Caco-2 (cell line): ENCODE results near the gene RIPK3. TPM values are rescaled to one million over a fixed set of nuclear protein-coding genes. Genes with fewer than 3 reads are reported as not detected.

Experiments
- BruUV-seq: library from RNA; stranded (reverse); fragments of 400-500 nt; replicated peaks from 2 replicates; lab custom pipeline; 2021; lab: Mats Ljungman, UMichigan
- CTCF ChIA-PET: fragments of 300-600 bp; sonication (Branson Sonifier 250); formaldehyde crosslinking; loops from one replicate; lab custom pipeline; 2022; ENCODE audit warnings: antibody characterized with exemption; lab: Charles Lee
- POLR2A ChIA-PET: fragments of 300-600 bp; sonication (Branson Sonifier 250); formaldehyde crosslinking; loops from one replicate; lab custom pipeline; 2022; ENCODE audit warnings: antibody characterized with exemption; lab: Charles Lee
- DNase-seq, 2 experiments: peaks; one replicate each; pipeline versions ENCODE4 v3.0.0 to v3.0.0-alpha.2; 2020 to 2022
- H3K27me3 ChIP-seq: replicated peaks from 2 replicates; pipeline ENCODE4 v1.6.0; 2011; ENCODE audit warnings: low read length; ENCODE audit not compliant: control insufficient read depth, insufficient read depth
- H3K36me3 ChIP-seq: 2 replicates; pipeline ENCODE4 v1.5.1; 2011; ENCODE audit warnings: low read length; ENCODE audit not compliant: control insufficient read depth, insufficient read depth
- H3K4me1 ChIP-seq: fragments of 250-450 bp; sonication (Bioruptor Pico); 2 replicates; pipeline ENCODE4 v1.5.1; 2020; ENCODE audit warnings: mild to moderate bottlenecking
- H3K4me3 ChIP-seq: 2 replicates; pipeline ENCODE4 v1.5.1; 2011; ENCODE audit warnings: low read depth, mild to moderate bottlenecking, control low read depth, low read length
- H3K9me3 ChIP-seq: fragments of 250-450 bp; sonication (Bioruptor Pico); 2 replicates; pipeline ENCODE4 v1.5.1; 2020; ENCODE audit warnings: mild to moderate bottlenecking, moderate library complexity
- H3K27ac Mint-ChIP-seq: one replicate; pipeline ENCODE4 v1.8.0; 2022; ENCODE audit warnings: mixed read lengths; ENCODE audit not compliant: unreplicated experiment
- H3K27me3 Mint-ChIP-seq: one replicate; pipeline ENCODE4 v1.8.0; 2022; ENCODE audit warnings: mixed read lengths; ENCODE audit not compliant: insufficient read depth, unreplicated experiment
- H3K36me3 Mint-ChIP-seq: one replicate; pipeline ENCODE4 v1.8.0; 2022; ENCODE audit warnings: mild to moderate bottlenecking, mixed read lengths; ENCODE audit not compliant: insufficient read depth, unreplicated experiment
- H3K4me1 Mint-ChIP-seq: one replicate; pipeline ENCODE4 v1.8.0; 2022; ENCODE audit warnings: low read depth, mixed read lengths; ENCODE audit not compliant: unreplicated experiment
- H3K4me3 Mint-ChIP-seq: one replicate; pipeline ENCODE4 v1.8.0; 2022; ENCODE audit warnings: mild to moderate bottlenecking, moderate library complexity, mixed read lengths; ENCODE audit not compliant: unreplicated experiment
- H3K9me3 Mint-ChIP-seq: one replicate; pipeline ENCODE4 v1.8.0; 2022; ENCODE audit warnings: mixed read lengths; ENCODE audit not compliant: unreplicated experiment
- CTCF ChIP-seq, 2 experiments: fragments of 200-600 bp in 1 of 2; IDR thresholded peaks; 1 replicate in 1 of 2; 2 replicates in 1 of 2; pipeline versions ENCODE4 v1.5.1 to v1.8.0; 2011 to 2022; ENCODE audit warnings: antibody characterized with exemption in 1 of 2, control low read depth in 1 of 2, inconsistent platforms in 1 of 2, low read depth in 1 of 2, low read length in 1 of 2, mild to moderate bottlenecking in 1 of 2, moderate library complexity in 1 of 2; ENCODE audit not compliant: insufficient read depth in 1 of 2, severe bottlenecking in 1 of 2, unreplicated experiment in 1 of 2
- intact Hi-C: fragments of 100-400 bp; cut with micrococcal nuclease; formaldehyde crosslinking; loops from one replicate; pipeline ENCODE4 v1.10.0; 2022; ENCODE audit not compliant: unreplicated experiment
- total RNA-seq: library from RNA; stranded (reverse); gene quantifications from 2 replicates; pipeline ENCODE4 v1.2.3, GENCODE V29; 2022

The RIPK3 gene
- total RNA-seq, 1 experiment from 2014 or later, result 1.5 TPM

DNA sequence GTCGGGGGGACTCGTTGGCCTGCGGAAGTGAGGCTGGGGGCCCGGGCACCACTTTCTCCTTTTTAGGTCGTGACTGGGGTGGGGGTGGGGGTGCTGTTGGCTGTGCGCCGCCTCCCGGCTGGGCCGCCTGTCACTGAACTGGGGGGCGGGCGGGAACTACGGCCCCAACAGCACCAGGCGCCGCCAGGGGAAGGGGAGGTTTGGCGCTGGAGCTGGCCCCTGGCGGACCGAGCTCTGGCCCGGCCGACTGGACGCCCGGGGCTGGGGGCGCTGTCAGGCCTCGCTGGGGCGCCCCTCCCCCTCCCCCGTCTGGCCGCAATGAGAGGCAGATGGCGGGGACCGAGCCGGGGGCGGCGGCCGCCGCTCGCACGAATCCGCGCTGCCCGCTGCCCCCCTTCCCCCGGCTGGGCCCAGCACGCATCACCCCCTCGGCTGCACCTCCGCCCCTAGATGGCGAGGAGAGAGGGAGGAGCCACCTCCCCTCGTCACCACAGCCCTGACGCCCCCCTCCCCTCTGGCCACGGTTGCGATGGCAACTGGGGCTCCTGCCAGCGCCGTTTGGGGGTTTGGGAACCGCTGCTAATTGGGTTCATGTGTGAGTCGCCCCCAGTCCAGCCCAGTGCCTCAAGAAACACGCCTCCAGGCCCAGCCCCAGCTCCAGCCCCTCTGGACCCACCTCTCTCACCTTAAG lies 28.9 kb upstream of the RIPK3 start:
- no peak overlapping the region for H3K27ac Mint-ChIP-seq
- peaks cover 13% of the 10 kb centered on the region for H3K4me1 Mint-ChIP-seq
- H3K4me3 Mint-ChIP-seq, result peak overlapping the region; percentile 6
- POLR2A ChIA-PET, result no interaction called here
- Histone ChIP-seq H3K36me3 (no peaks in the 10 kb centered on the region), H3K4me1 (peaks cover 4% of the 10 kb centered on the region; the same call in 1 of the 2 replicates), H3K4me3 (no peak overlapping the region), H3K27me3 (no peaks in the 10 kb centered on the region), H3K9me3 (no peaks in the 10 kb centered on the region)
- H3K9me3 Mint-ChIP-seq, result no peaks in the 10 kb centered on the region
- H3K27me3 Mint-ChIP-seq, result no peaks in the 10 kb centered on the region
- no TSS peak for BruUV-seq
- no peaks in the 10 kb centered on the region for H3K36me3 Mint-ChIP-seq
- no peak for TF ChIP-seq CTCF (IDR thresholded peaks at IDR 0.05; ENCODE audit: insufficient read depth in 1 of 2, low read depth in 1 of 2, low read length in 1 of 2, severe bottlenecking in 1 of 2, unreplicated experiment in 1 of 2)
- CTCF ChIA-PET, result no interaction called here
- no peak for DNase-seq
- intact Hi-C loops, result no loop called here

DNA sequence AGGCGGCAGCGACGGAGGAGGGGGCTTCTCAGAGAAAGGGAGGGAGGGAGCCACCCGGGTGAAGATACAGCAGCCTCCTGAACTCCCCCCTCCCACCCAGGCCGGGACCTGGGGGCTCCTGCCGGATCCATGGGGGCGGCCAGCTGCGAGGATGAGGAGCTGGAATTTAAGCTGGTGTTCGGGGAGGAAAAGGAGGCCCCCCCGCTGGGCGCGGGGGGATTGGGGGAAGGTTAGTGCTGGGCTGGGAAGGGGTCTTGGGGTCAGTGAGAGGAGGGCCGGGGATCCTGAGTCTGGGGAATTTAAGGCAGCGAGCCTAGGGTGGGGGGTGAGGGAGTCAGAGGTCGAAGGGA lies 28.4 kb upstream of the RIPK3 start:
- BruUV-seq, result no TSS peak
- intact Hi-C loops, result no loop called here
- Mint-ChIP-seq H3K36me3 (no peaks in the 10 kb centered on the region), H3K27ac (no peak overlapping the region), H3K4me1 (peaks cover 13% of the 10 kb centered on the region), H3K4me3 (no peak overlapping the region), H3K9me3 (no peaks in the 10 kb centered on the region), H3K27me3 (no peaks in the 10 kb centered on the region)
- H3K9me3 ChIP-seq, result no peaks in the 10 kb centered on the region
- TF ChIP-seq CTCF (IDR thresholded peaks at IDR 0.05; ENCODE audit: insufficient read depth in 1 of 2, low read depth in 1 of 2, low read length in 1 of 2, severe bottlenecking in 1 of 2, unreplicated experiment in 1 of 2), result no peak
- no peak overlapping the region for H3K4me3 ChIP-seq
- H3K36me3 ChIP-seq, result no peaks in the 10 kb centered on the region
- ChIA-PET CTCF (no interaction called here), POLR2A (no interaction called here)
- H3K27me3 ChIP-seq, result no peaks in the 10 kb centered on the region
- DNase-seq, result no peak
- H3K4me1 ChIP-seq, result peaks cover 4% of the 10 kb centered on the region; the same call in 1 of the 2 replicates

- ChIA-PET CTCF (no interaction called here), POLR2A (no interaction called here)
- BruUV-seq, result no TSS peak
- H3K36me3 ChIP-seq, result no peaks in the 10 kb centered on the region
- H3K27me3 ChIP-seq, result no peaks in the 10 kb centered on the region
- TF ChIP-seq CTCF (IDR thresholded peaks at IDR 0.05; ENCODE audit: insufficient read depth in 1 of 2, low read depth in 1 of 2, low read length in 1 of 2, severe bottlenecking in 1 of 2, unreplicated experiment in 1 of 2), result no peak
- Mint-ChIP-seq H3K4me1 (peaks cover 13% of the 10 kb centered on the region), H3K27ac (peak within 1 kb of the TSS; percentile 71), H3K9me3 (no peaks in the 10 kb centered on the region), H3K4me3 (peak within 1 kb of the TSS; percentile 85), H3K27me3 (no peaks in the 10 kb centered on the region), H3K36me3 (no peaks in the 10 kb centered on the region)
- H3K9me3 ChIP-seq, result no peaks in the 10 kb centered on the region
- H3K4me3 ChIP-seq, result peak within 1 kb of the TSS; percentile 67
- peaks cover 4% of the 10 kb centered on the region; the same call in 1 of the 2 replicates for H3K4me1 ChIP-seq
- intact Hi-C loops, result loop anchor here (1.0 to 2.0 kb wide), 3 partner anchors 25 to 60 kb away; no protein-coding TSS in a partner anchor
- peak; percentile 27 to 54 for DNase-seq
Observed at GRCh38 chr14:24367514-24368211, 27.9 kb upstream of the RIPK3 start, which contains the start of gene NFATC4. Gene NFATC4, plus strand, starts transcription at chr14:24368184. Its CDS starts 157 bp downstream, at chr14:24368341.
